ENCODE measurements around the gene GSG1.

Gene GSG1

GRCh38 chr12:13114251-13115052 is 11.0 kb upstream of the GSG1 start:
- TF ChIP-seq EP300 (IDR thresholded peaks at IDR 0.05; ENCODE audit: borderline replicate concordance) (peak; percentile 66), CEBPB (IDR thresholded peaks at IDR 0.05) (no peak), TEAD4 (IDR thresholded peaks at IDR 0.05) (peak; percentile 79), CREB1 (IDR thresholded peaks at IDR 0.05; ENCODE audit: low read depth) (no peak), RAD21 (IDR thresholded peaks at IDR 0.05; ENCODE audit: low read depth) (no peak; the same call in 1 of the 2 replicates), NFIC (IDR thresholded peaks at IDR 0.05) (peak; percentile 62), TCF12 (IDR thresholded peaks at IDR 0.05; ENCODE audit: low read depth) (peak; percentile 71; the same call in 1 of the 2 replicates), MAX (IDR thresholded peaks at IDR 0.05) (no peak), FOXM1 (IDR thresholded peaks at IDR 0.05; ENCODE audit: borderline replicate concordance, low read depth) (peak; percentile 46; the same call in 1 of the 2 replicates), YY1 (IDR thresholded peaks at IDR 0.05; ENCODE audit: low read depth) (0 out of 2 replicates have a peak, but pooled peaks have one; percentile 20), EGR1 (IDR thresholded peaks at IDR 0.05) (peak; percentile 54; the same call in 1 of the 2 replicates)
- TF ChIP-seq, protein P1, sequence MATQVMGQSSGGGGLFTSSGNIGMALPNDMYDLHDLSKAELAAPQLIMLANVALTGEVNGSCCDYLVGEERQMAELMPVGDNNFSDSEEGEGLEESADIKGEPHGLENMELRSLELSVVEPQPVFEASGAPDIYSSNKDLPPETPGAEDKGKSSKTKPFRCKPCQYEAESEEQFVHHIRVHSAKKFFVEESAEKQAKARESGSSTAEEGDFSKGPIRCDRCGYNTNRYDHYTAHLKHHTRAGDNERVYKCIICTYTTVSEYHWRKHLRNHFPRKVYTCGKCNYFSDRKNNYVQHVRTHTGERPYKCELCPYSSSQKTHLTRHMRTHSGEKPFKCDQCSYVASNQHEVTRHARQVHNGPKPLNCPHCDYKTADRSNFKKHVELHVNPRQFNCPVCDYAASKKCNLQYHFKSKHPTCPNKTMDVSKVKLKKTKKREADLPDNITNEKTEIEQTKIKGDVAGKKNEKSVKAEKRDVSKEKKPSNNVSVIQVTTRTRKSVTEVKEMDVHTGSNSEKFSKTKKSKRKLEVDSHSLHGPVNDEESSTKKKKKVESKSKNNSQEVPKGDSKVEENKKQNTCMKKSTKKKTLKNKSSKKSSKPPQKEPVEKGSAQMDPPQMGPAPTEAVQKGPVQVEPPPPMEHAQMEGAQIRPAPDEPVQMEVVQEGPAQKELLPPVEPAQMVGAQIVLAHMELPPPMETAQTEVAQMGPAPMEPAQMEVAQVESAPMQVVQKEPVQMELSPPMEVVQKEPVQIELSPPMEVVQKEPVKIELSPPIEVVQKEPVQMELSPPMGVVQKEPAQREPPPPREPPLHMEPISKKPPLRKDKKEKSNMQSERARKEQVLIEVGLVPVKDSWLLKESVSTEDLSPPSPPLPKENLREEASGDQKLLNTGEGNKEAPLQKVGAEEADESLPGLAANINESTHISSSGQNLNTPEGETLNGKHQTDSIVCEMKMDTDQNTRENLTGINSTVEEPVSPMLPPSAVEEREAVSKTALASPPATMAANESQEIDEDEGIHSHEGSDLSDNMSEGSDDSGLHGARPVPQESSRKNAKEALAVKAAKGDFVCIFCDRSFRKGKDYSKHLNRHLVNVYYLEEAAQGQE (IDR thresholded peaks at IDR 0.05; ENCODE audit: low read depth): no peak

DNA sequence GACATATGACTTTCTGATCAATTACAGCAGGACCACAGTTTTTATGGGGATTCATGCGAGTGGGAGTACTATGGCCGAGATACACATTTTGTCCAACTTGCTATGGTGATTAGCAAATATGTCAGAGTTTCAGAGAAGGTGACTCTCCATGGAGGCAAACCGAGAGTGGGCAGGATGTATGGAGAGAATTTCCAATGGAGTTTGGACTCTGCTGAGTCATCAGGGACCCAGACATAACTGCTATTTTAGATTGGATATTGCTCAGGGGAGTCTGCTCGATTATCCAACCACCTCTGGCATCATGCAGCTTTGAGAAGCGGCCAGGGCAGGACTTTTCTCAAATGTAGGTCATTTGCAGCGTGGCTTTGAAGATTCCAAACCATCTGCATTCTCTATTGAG is 9.5 kb upstream of the GSG1 start:
- TF ChIP-seq, protein P1 (IDR thresholded peaks at IDR 0.05; ENCODE audit: low read depth): no peak
- TF ChIP-seq TEAD4 (IDR thresholded peaks at IDR 0.05) (no peak), ZBTB7A (IDR thresholded peaks at IDR 0.05; ENCODE audit: low read depth) (no peak), MAX (IDR thresholded peaks at IDR 0.05) (no peak), CREB1 (IDR thresholded peaks at IDR 0.05; ENCODE audit: low read depth) (no peak), RAD21 (IDR thresholded peaks at IDR 0.05; ENCODE audit: low read depth) (no peak), EP300 (IDR thresholded peaks at IDR 0.05; ENCODE audit: borderline replicate concordance) (no peak), FOXM1 (IDR thresholded peaks at IDR 0.05; ENCODE audit: borderline replicate concordance, low read depth) (no peak), TCF12 (IDR thresholded peaks at IDR 0.05; ENCODE audit: low read depth) (no peak), CEBPB (IDR thresholded peaks at IDR 0.05) (no peak), TAF1 (IDR thresholded peaks at IDR 0.05; ENCODE audit: low read depth) (no peak), EGR1 (IDR thresholded peaks at IDR 0.05) (no peak), NFIC (IDR thresholded peaks at IDR 0.05) (no peak), USF1 (IDR thresholded peaks at IDR 0.05) (no peak), YY1 (IDR thresholded peaks at IDR 0.05; ENCODE audit: low read depth) (no peak)

DNA sequence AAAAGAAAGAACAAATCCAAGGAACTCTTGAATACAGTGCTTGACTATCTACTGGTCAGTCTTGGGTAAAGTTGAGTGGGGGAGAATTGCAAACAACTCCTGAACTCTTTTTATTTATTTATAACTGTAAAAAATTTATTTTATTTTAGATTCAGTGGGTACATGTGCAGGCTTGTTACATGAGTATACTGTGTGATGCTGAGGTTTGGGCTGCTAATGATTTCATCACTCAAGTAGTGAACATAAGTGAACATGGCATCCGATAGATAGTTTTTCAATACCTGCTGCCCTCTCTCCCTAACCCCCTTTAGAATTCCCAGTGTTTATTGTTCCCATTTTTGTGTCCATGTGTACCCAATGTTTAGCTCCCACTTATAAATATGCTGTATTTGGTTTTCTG is 3.2 kb upstream of the GSG1 start:
- TF ChIP-seq CREB1 (IDR thresholded peaks at IDR 0.05; ENCODE audit: low read depth): no peak
- TF ChIP-seq, protein P1 (IDR thresholded peaks at IDR 0.05; ENCODE audit: low read depth): no peak
- no peak for TF ChIP-seq CEBPB (IDR thresholded peaks at IDR 0.05)
- TF ChIP-seq YY1 (IDR thresholded peaks at IDR 0.05; ENCODE audit: low read depth): no peak
- no peak for TF ChIP-seq TAF1 (IDR thresholded peaks at IDR 0.05; ENCODE audit: low read depth)
- TF ChIP-seq MAX (IDR thresholded peaks at IDR 0.05): no peak
- no peak for TF ChIP-seq TCF12 (IDR thresholded peaks at IDR 0.05; ENCODE audit: low read depth)
- no peak for TF ChIP-seq NFIC (IDR thresholded peaks at IDR 0.05)
- TF ChIP-seq ZBTB7A (IDR thresholded peaks at IDR 0.05; ENCODE audit: low read depth): no peak
- no peak for TF ChIP-seq USF1 (IDR thresholded peaks at IDR 0.05)
- no peak for TF ChIP-seq RAD21 (IDR thresholded peaks at IDR 0.05; ENCODE audit: low read depth)
- TF ChIP-seq EGR1 (IDR thresholded peaks at IDR 0.05): no peak
